Raji (cell line): ENCODE results near the gene RNU6-1.

ENCODE experiments used
- POLR2A ChIP-seq: IDR thresholded peaks from 2 replicates; pipeline ENCODE4 v1.6.1; 2011; ENCODE audit warnings: low read depth, low read length, control low read depth; ENCODE audit not compliant: insufficient read depth

RNU6-1 gene

DNA sequence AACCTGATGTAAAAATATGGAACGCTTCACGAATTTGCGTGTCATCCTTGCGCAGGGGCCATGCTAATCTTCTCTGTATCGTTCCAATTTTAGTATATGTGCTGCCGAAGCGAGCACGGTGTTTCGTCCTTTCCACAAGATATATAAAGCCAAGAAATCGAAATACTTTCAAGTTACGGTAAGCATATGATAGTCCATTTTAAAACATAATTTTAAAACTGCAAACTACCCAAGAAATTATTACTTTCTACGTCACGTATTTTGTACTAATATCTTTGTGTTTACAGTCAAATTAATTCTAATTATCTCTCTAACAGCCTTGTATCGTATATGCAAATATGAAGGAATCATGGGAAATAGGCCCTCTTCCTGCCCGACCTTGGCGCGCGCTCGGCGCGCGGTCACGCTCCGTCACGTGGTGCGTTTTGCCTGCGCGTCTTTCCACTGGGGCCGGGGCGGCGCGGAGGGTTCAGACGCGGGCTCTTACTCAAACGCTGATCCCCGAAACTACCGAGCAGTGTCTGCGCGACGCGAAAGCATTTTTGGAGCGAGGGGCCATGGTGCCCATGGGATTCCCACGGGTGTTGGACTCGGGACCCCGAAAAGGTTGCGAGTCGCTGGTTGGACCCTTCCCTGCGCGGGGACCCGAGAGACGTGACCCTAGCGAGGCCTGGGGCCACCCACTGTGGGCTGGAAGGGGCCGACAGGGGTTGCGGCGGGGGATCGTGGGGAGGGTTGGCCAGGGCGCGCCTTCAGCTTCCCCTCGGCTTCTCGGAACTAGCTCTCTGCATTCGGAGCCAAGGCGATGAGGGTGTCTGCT, at the start of gene RNU6-1:
TSS of gene RNU6-1 (minus strand) at position 117 of the 820 bp plus-strand sequence.
- TF ChIP-seq POLR2A, result peak; percentile 91

DNA sequence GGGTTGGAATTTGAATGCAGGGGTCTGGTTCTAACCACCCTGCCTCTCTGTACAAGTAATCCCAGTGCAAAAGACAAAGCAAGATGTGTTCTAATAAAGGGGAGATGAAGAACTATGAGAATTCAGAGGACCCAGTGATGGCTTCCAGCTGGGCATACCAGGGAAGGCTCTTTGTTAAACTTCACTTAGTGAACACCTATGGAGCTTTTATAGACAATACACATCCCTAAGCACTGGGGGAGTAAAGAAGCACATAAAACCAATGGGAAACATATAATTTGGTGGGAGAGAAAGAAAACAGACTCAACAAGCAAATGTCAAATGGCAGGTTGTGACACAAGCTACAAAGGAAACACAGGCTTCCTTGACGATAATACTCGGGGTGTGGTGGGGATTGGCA, 47.9 kb upstream of the RNU6-1 start:
- no peak for TF ChIP-seq POLR2A

DNA sequence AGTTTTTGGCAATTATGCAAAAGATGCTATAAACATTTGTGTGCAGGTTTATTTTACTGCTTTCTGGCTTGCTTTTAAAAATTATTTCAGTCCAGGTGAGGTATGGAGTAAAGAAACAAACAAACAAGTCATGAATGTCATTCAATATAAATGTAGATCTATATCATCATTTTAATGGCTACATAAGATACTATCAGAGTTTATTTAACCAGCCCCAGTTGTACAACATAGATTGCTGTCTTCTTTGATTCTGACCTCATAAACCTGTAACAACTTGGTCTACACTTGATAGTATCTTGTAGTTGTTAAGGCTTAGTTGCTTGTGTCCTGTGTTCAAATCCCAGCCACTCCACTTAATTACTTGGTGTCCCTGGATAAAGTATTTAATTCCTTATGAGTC, 46.0 kb upstream of the RNU6-1 start:
- TF ChIP-seq POLR2A, result no peak

GRCh38 chr15:67885175-67885523, 45.3 kb upstream of the RNU6-1 start:
- no peak for TF ChIP-seq POLR2A

DNA sequence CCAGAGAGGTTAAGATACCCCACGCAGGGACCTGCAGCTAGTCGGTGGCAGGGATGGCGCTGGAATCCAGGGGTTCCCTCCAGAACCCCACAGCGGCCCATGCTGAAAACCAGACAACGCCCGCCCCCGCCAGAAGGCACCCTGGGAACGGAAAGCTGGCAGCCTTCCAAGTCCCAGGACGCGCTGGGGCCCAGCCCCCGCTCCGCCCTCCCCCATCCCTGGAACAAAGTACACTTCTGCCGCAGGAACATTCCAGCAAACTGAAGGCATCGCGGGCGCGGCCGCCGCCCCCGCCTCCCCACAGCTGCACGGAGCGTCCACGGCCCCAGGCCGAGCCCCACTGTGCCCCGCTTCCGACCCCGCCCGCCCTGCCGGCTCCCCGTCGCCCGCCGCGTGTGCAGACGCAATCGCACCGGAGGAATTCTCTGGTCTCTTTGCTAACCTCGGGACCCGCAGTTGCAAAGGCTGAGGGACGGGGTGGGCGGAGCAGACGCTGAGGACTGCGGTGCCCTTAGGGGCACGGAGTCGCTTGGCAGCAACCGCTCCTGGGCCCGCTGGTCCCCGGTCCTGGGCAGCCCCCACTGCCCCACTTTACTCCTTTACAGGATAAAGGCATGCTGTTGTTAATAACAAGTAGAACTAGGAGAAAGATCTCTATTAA, 44.8 kb upstream of the RNU6-1 start:
- no peak for TF ChIP-seq POLR2A

- TF ChIP-seq POLR2A, result no peak
Observed at GRCh38 chr15:67884009-67884408, 44.2 kb upstream of the RNU6-1 start.

DNA sequence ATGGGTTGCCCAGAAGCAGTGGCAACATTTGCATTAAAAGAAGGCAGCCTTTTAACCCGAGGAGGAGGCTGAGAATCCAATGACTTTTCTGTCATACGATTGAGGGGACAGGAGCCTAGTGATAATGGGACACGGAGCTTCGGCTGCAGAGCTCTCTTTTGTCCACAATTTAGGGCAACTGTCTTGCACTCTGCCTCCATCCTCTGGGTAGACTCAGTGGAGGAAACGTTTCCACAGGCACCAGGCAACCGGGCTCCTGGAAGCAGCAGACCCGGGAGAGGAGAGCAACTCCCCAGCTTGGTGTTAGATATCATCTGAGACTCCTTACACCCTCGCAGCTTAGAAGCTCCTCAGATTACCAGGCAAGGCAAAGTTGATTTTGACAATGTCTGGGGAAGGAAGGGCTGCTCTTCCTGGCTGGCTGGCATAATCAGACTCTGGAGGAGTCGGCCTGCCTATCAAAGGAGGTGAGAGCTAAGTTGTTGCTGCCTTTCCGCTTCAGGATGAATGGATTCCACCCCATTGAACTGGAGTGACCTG, 43.5 kb upstream of the RNU6-1 start:
- TF ChIP-seq POLR2A, result no peak

DNA sequence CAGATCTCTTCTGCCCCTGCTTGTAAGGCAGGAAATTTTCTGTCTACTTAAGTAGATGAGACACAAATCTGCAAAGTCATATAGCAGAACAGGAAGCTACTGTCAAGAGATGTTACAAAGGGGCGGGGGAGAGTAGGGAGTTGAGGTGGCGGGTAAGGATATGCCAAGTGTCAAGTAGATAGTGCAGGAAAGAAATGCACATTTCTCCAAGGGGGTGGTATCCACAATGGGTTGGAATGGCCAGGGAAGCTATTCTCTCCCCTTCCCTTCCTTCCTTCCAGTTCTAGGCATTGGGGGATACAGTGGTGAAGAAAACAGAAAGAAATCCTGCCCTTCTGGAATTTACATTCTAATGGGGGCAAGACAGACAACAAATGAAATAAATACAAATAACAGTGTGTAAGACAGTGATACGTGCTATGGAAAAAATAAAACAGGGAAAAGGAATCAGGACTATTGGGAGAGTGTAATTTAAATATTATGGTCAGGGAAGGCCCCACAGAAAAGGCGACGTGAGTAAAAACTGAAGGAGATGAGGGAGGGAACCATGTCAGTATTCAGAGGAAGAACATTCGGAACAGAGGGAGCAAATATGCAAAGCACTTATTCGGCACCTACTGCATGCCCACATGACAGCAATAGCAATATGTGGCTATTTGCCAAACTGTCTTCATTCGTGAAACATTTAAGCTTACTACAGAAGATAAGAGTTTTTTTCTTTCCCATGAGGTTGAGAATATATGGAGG, 42.8 kb upstream of the RNU6-1 start:
- TF ChIP-seq POLR2A, result no peak

- TF ChIP-seq POLR2A, result no peak
Observed at GRCh38 chr15:67880651-67881182, 40.9 kb upstream of the RNU6-1 start.

GRCh38 chr15:67879440-67880129, 39.7 kb upstream of the RNU6-1 start:
- no peak for TF ChIP-seq POLR2A

DNA sequence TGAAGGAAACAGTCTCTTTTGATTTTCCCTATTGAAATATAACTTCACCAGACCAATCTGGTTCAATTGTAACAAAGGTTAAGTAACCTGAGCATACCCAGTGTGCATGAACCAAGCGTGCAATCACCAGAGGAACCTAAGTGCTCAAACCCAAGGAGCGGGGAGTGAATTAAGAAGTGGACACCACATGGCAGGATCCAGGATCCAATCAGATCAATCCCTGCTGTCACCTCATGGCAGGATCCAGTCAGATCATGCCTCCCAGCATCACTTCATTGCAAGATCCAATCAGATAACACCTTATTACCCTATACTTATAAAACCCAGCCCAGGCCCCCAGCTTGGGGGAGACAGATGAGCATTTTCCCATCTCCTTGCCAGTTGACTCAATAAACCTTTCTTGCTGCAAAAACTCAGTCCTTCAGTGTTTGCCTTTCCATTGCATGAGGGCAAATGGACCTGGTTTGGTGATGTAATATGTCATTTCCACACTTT, 38.9 kb upstream of the RNU6-1 start:
- no peak for TF ChIP-seq POLR2A

- no peak for TF ChIP-seq POLR2A
Observed at GRCh38 chr15:67873777-67874176, 33.9 kb upstream of the RNU6-1 start.

DNA sequence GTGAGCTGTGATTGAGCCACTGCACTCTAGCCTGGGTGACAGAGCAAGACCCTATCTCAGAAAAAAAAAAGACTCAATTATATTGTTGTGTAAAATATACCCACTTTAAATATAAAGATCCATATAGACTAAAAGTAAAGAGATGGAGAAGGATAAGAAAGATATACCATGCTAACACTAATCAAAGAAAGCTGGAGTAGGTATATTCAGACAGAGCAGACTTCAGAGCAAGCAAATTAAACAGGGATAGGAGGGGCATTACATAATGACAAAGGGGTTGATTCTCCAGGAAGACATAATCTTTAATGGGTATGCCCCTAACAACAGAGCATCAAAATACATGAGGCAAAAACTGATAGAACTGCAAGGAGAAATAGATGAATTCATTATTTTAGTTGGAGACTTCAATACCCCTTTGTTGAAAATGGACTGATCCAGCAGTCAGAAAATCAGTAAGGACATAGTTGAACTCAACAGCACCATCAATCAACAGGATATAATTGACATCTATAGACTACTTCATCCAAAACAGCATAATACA, 31.1 kb upstream of the RNU6-1 start:
- no peak for TF ChIP-seq POLR2A

GRCh38 chr15:67869701-67870100, 29.9 kb upstream of the RNU6-1 start:
- no peak for TF ChIP-seq POLR2A
